Activated CD8-positive, alpha-beta memory T cell treated with anti-CD3 and anti-CD28 coated beads for 48 hours (primary cell): ENCODE data around the gene AHDC1.

Experiments used
- DNase-seq, 3 experiments: peaks; one replicate each; pipeline ENCODE4 v3.0.0-alpha.2; 2020; ENCODE audit warnings: low read depth in 2 of 3, low spot score in 2 of 3

The AHDC1 gene

GRCh38 chr1:27535386-27535785 lies 68.6 kb downstream of the AHDC1 start:
- DNase-seq, result no peak

GRCh38 chr1:27531959-27532685 lies 71.8 kb downstream of the AHDC1 start:
- no peak for DNase-seq

DNA sequence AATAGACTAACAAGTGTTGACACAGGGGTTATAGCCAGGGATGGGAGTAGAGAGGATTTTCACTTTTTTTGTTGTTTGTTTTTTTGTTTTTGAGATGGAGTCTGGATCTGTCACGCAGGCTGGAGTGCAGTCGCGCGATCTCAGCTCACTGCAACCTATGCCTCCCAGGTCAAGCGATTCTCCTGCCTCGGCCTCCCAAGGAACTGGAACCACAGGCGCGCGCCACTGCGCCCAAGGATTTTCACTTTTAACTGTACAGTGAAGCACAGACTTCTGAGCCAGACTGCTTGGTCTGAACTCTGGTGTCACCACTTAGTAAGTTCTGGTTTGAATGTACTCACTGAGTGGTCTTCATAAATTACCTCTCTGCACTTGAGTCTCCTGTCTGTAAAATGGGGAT lies 73.8 kb downstream of the AHDC1 start:
- no peak for DNase-seq

- no peak for DNase-seq
Observed at GRCh38 chr1:27529704-27530018, 74.3 kb downstream of the AHDC1 start.

DNA sequence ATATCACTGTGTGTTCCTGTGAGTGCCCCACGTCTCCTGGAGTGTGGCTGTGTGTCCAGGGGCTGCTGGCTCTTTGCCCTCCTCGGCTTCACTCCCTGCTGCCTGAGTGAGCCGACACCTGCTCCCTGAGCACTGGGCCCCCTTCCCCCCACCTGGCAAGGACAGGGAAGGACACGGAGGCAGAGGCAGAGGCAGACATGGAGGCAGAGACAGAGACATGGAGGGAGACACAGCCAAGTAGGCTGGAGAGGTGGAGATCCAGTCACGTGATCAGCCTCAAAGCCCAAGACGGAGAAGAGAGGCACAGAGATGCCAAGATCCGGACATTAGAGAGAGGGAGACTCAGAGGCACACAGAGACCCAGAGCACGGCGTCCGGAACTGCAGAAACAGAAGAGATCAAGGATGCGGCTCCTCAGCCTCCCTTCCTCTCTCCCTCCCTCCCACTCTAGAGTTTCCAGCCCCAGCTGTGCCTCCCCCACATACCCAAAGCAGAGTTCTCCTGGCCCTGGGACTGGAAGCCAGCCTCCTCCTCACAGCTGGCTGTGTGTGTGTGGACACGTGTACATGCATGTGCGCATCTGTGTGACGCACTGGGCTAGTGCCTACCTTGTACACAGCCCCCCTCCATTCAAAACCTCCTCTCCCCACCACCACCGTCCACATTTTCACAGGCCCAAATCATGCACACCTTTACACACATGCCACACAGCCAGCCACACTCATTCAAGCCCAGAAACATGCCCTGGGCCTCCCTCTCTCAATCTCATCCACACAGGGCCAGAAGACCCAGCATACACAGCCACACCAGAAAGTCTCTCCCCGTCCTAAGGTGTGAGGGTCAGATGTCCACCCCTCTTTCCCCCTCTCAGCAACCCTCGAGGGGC lies 74.9 kb downstream of the AHDC1 start:
- no peak for DNase-seq

GRCh38 chr1:27527890-27528817 lies 75.8 kb downstream of the AHDC1 start:
- DNase-seq, result no peak

DNA sequence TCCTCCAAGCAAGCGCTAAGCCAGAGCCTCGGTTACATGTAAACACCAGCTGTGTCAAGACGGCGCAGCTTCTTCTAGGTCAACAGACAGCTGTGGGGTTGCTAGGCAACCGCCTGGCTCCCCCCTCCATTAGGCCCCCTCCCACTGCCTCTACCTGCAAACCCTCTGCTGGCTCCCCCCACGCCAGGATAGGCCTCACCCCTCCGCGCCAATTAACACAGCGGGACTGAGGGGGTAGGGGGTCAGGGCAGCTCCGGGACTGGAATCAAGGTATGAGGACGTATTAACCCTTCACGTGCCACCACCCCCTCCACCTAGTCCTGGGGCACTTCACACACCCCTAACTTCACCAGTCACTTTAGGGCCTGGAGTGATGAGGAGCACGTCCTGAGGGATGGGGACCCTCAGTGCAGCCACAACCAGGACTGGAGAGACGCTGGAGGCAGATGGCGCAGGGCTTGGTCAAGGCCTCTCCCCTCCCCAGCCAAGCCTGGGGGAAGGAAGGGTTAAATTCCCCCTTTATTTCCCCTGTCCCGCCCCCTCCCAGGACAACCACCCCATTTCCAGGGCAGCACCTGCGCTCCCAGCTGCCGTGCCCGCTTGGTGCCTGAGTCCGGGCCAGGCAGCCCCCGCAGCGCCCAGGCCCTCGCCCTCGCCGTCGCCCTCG lies 76.6 kb downstream of the AHDC1 start:
- no peak for DNase-seq

GRCh38 chr1:27526569-27527222 lies 77.2 kb downstream of the AHDC1 start:
- no peak for DNase-seq

- DNase-seq, result no peak
Observed at GRCh38 chr1:27525296-27526272, 78.4 kb downstream of the AHDC1 start.

DNA sequence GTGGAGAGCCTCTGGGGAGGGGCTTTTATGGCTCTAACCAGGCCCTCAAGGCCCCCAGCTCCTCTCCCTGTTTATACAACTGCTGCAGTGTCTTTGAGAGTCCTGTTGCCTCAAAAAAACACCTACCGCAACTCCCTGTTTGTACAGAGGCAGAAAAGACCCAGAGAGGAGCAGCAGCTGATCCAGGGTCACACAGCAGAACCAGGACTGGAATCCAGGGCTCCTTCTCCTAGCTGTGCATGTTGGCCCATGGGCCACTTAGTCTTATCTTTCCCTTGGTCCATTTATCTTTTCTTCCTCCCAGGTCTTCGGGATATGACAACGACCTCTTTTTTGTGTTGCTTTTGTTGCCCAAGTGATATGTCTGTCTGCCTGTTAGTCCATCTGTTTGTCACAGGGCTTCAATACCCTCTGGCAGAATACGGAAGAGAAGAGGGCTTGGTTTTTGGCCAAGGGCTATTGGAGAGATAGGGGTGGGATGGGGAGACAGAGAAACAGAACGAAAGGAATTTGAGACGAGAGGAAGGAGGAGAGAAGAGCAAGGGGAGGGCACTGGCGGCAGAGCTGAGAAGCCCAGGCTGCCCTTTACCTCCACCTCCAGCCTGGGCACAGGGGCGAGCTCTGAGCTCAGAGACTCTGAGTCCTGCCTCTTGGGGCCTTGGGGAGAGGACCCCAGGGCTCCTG lies 80.5 kb downstream of the AHDC1 start:
- no peak for DNase-seq

DNA sequence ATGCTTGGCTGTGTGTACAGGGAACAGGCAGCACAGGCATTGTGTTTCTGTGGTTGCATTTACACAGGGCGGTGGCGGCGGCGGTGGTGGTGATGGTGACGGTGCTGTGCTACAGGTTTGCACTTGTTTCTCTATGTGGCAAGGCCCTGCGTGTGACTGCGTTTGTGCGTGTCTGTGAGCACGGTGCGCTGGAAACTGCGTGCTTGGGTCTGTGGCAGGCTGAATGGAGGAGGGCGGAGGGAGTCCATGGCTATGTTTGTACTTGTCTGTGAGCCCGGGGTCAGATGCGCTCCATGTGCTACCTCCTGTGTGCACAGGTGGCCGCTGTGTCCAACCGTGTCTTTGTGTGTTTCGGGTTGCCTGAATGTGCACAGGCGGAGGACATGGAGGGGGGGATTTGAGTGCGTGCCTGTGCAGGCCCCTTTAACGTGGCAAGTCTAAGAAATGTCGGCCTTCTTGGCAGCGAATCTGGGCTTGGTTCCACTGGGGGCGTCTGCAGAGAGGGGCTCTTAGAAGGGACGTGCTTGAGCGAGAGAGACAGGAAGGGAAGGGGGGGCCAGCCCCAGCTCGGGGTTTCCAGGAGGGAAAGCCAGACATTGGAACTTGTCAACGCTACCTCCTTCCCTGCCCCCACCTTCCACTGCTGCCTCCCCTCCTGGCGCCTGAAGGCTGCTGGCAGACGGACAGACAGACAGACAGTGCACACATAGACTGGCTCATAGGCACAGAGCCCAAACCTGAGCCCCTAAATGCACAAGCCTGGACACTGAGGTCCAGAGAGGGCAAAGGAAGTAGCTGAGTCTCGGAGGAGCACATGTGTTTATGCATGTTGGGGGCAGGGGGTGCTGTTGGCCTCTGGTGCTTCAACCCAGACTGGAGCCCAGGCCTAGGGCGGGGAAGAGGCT lies 81.3 kb downstream of the AHDC1 start:
- no peak for DNase-seq

DNA sequence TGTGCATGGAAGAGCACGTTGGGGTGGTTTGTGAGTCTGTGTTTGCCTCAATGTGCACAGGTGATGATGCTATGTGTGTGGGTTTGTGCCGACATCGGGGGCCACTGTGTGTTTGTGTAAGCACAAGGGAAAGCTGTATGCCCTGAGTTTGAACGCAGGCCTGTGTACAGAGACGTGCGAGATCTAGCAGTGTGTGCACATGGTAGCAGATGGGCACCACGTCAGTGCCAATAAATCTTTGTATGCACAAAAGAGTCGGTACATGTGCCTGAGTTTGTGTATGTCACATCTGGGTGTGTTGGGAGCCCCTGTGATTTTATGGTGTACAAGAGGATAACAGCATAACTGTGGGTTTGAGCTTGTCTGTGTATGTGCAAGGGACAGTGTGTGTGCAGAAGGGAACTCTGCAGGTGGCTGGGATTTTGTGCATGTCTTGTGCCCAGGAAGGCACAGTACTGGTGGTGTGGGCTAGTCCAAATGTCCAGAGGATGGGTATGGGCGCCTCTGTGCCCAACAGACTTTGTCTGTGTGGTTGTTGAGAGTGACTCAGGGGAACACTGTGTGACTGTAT lies 82.0 kb downstream of the AHDC1 start:
- no peak for DNase-seq

DNA sequence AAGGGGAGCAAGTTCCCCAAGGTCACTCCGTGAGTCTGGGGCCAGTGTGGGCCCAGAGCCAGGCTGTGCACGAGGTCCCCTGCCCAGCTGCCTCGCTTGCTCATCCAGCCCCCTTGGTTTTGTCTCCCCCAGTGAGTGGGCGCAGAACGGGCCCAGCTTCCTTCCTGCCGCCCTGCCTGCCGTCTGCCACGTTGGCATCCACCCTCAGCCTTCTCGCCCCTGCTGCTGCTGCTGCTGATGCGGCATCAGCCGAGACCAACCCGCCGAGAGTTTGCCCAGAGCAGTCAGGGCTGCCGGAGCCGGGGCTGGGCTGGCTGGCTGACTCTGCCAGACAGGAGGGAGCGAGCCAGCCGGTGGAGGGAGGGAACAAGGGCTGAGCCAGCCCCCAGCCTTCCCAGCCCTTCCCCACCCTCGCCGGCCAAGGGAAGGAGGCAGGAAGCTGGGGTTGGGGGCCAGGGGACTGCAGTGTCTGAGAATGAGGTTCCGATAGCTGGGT lies 82.6 kb downstream of the AHDC1 start:
- DNase-seq, result no peak

DNA sequence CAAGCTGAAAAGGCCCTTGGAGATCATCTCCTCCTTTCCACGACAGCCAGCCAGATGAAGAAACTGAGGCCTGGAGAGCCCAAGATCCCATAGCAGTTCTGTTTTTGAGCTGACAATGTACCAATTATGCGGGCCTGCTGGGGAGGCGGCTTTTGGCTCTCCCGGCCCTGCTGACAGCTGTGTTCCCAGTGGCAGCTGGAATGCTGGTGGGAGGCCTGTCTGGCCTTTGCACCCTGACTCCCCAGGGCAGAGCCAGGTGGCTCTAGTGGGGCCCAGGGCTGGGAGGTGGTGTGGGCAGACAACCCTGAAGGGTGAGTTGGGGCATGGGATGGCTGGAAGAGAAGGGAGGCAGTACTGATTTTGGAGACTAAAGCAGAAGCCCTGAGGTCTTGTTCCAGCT lies 83.3 kb downstream of the AHDC1 start:
- no peak for DNase-seq

DNA sequence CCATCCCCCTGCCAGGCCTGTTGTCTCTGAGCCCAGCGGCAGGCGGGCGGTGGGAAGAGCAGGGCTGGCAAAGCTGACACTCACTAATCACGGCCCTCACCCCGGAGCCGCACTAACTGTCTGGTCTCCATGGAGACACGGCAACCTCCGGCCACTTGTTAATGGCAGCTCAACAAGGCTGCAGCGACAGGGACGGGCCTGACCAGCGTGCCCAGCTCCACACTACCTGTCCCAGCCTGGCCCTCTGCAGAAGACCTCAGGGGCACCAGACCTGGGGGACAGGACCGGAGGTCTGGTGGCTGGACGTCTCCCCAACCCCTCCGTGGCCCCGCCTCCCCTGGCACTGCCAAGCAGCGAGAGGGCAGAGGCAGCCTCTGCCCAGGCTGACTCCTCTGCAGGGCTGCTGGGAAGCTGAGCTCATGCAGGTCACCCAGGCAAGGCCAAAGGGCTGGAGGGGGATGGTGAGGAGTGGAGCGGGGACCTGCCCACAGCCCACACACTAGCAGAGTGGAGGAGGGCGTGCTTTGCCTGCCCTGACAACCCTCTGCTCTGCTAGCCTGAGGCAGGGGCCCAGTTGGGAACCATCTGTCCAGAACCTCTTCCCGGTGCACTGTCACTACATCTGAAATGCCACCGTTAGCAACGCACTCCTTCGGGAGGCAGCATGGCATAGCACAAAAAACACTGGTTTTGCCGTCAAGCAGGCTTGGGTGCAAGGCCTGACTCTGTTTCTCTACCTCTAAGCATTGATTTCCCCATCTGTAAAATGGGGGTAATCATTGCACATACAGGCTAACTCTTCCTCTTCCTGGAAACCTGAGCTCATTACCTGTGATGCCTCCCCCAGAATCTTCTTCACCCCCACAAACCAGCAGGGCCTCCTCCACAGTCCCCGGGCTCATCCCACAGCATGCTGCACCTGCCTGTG lies 84.3 kb downstream of the AHDC1 start:
- DNase-seq, result no peak

DNA sequence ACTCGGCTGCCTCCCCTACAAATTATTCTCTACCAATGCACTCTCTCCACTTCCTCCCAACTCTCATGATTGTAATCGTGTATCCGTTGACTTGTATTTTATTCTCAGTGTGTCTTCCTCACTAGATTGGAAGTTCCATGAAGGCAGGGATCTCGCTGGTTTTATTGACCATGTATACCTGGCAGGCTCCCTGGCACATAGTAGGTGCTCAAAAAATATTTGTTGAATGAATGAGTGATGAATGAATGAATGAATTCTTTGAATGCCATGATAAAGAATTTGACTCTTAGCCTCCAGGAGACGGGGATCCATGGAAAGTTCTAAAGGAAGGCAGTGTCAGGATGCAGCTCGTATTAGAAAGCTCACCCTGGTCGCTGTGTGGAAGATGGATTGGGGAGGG lies 85.1 kb downstream of the AHDC1 start:
- DNase-seq, result no peak
